Cardiac muscle cell (in vitro differentiated cells and primary cell): ENCODE data around the gene ERCC3. TPM values are rescaled to one million over a fixed set of nuclear protein-coding genes. Genes with fewer than 3 reads are reported as not detected.

Experiments used
- DNase-seq, 2 donors: peaks; one replicate each; pipeline versions ENCODE4 v3.0.0 to v3.0.0-alpha.2; 2010 to 2017; ENCODE audit warnings: low read depth in 1 of 2, low spot score in 1 of 2
- H3K27ac ChIP-seq: fragments of 200-600 bp; sonication (generic); 2 replicates; pipeline ENCODE4 v1.5.1; 2016
- H3K27me3 ChIP-seq: fragments of 200-600 bp; sonication (generic); 2 replicates; pipeline ENCODE4 v1.6.0; 2016; ENCODE audit warnings: control low read depth
- H3K36me3 ChIP-seq: fragments of 200-600 bp; sonication (generic); 2 replicates; pipeline ENCODE4 v1.5.1; 2016; ENCODE audit warnings: control low read depth
- H3K4me1 ChIP-seq: fragments of 200-600 bp; sonication (generic); 2 replicates; pipeline ENCODE4 v1.8.1; 2017; ENCODE audit warnings: low read depth, mild to moderate bottlenecking, mixed run types
- H3K4me3 ChIP-seq: fragments of 200-600 bp; sonication (generic); 2 replicates; pipeline ENCODE4 v1.5.1; 2016; ENCODE audit warnings: mild to moderate bottlenecking
- H3K9me3 ChIP-seq: fragments of 200-600 bp; sonication (generic); 2 replicates; pipeline ENCODE4 v1.5.1; 2017; ENCODE audit warnings: low read depth, mild to moderate bottlenecking, control low read depth
- CTCF ChIP-seq: IDR thresholded peaks from 2 replicates; pipeline ENCODE4 v1.5.1; 2012; ENCODE audit warnings: low read depth, mild to moderate bottlenecking, low read length
- polyA plus RNA-seq: library from polyadenylated mRNA; unstranded; fragments of >200 nt; fragmentation: Nextera tagmentation; extraction: Ambion mirVana; gene quantifications from 2 replicates; pipeline ENCODE4 v1.2.1, GENCODE V29; 2016
- total RNA-seq: library from RNA; depleted of rRNA; stranded (reverse); fragments of >200 nt; gene quantifications from 2 replicates; pipeline ENCODE4 v1.2.3, GENCODE V29; 2016

Gene ERCC3
- total and polyA plus RNA-seq, 2 experiments from 2014 or later: 46.0 to 54.8 TPM

- Histone ChIP-seq H3K4me1 (peaks cover 8% of the 10 kb centered on the region), H3K36me3 (no peaks in the 10 kb centered on the region), H3K27ac (peak overlapping the region; percentile 56), H3K27me3 (no peaks in the 10 kb centered on the region), H3K9me3 (no peaks in the 10 kb centered on the region), H3K4me3 (no peak overlapping the region)
- peak; percentile 29 to 86 for DNase-seq
- TF ChIP-seq CTCF: no peak
Measured at GRCh38 chr2:127208313-127208712, 85.6 kb downstream of the ERCC3 start.

Other genes starting within 250 kb of the ERCC3 start
- 65.4 and 94.9 TPM in 2 replicates for gene BIN1, start 187.0 kb downstream of the ERCC3 start, total RNA-seq
- 44.7 and 62.9 TPM in 2 replicates for gene BIN1, start 187.0 kb downstream of the ERCC3 start, polyA plus RNA-seq
- 1.5 and 1.6 TPM in 2 replicates for gene CYP27C1, start 73.8 kb downstream of the ERCC3 start, total RNA-seq
- 3.4 and 3.6 TPM in 2 replicates for gene CYP27C1, start 73.8 kb downstream of the ERCC3 start, polyA plus RNA-seq
- gene MAP3K2, start 93.8 kb upstream of the ERCC3 start, total RNA-seq: 23.9 and 36.6 TPM in 2 replicates
- 40.2 and 56.9 TPM in 2 replicates for gene MAP3K2, start 93.8 kb upstream of the ERCC3 start, polyA plus RNA-seq
- gene PROC, start 124.3 kb upstream of the ERCC3 start, total RNA-seq: not detected in 2 replicates
- gene PROC, start 124.3 kb upstream of the ERCC3 start, polyA plus RNA-seq: not detected in 2 replicates
- gene IWS1, start 232.3 kb upstream of the ERCC3 start, total RNA-seq: 47.2 and 55.6 TPM in 2 replicates
- 52.4 and 53.8 TPM in 2 replicates for gene IWS1, start 232.3 kb upstream of the ERCC3 start, polyA plus RNA-seq
- 0.06 TPM in 1 of 2 replicates, not detected in the other for gene MYO7B, start 241.5 kb upstream of the ERCC3 start, total RNA-seq
- 0.12 TPM in 1 of 2 replicates, not detected in the other for gene MYO7B, start 241.5 kb upstream of the ERCC3 start, polyA plus RNA-seq